HG03460 (cell line): ENCODE data around the gene SEMA3B.
A peak's percentile ranks its signal among the peaks of the same experiment; 100 is the strongest.
"Not testable (repeated sequence)": the region's sequence is repeated elsewhere in the genome, so short reads cannot be mapped to it uniquely, and the experiment has no call there.

Source experiments
- ATAC-seq: cut with Tn5 transposase; IDR thresholded peaks from one replicate; pipeline ENCODE4 v1.9.1; 2021; ENCODE audit not compliant: unreplicated experiment

SEMA3B gene

GRCh38 chr3:50268703-50269451, at the start of gene SEMA3B:
Gene SEMA3B (plus strand): TSS chr3:50269147. CDS start chr3:50269241, 94 bp downstream.
- no peak for ATAC-seq

GRCh38 chr3:50219285-50219684, 49.7 kb upstream of the SEMA3B start:
- no peak for ATAC-seq

- no peak for ATAC-seq
Observed at GRCh38 chr3:50220109-50220508, 48.8 kb upstream of the SEMA3B start.

- no peak for ATAC-seq
Observed at GRCh38 chr3:50221051-50221410, 47.9 kb upstream of the SEMA3B start.

- no peak for ATAC-seq
Observed at GRCh38 chr3:50221411-50222168, 47.4 kb upstream of the SEMA3B start.

GRCh38 chr3:50222169-50222528, 46.8 kb upstream of the SEMA3B start:
- ATAC-seq, result no peak

GRCh38 chr3:50224639-50225038, 44.3 kb upstream of the SEMA3B start:
- ATAC-seq, result no peak

- peak; percentile 9 for ATAC-seq
Observed at GRCh38 chr3:50226888-50227389, 42.0 kb upstream of the SEMA3B start.

GRCh38 chr3:50227390-50228183, 41.4 kb upstream of the SEMA3B start:
- ATAC-seq, result peak; percentile 84

GRCh38 chr3:50228184-50228763, 40.7 kb upstream of the SEMA3B start:
- not testable (repeated sequence) for ATAC-seq

GRCh38 chr3:50229490-50229889, 39.5 kb upstream of the SEMA3B start:
- no peak for ATAC-seq

GRCh38 chr3:50230104-50230793, 38.7 kb upstream of the SEMA3B start:
- no peak for ATAC-seq

GRCh38 chr3:50230794-50231125, 38.2 kb upstream of the SEMA3B start:
- ATAC-seq, result no peak

GRCh38 chr3:50231581-50231980, 37.4 kb upstream of the SEMA3B start:
- ATAC-seq, result no peak

GRCh38 chr3:50232303-50232702, 36.6 kb upstream of the SEMA3B start:
- no peak for ATAC-seq

GRCh38 chr3:50233176-50233575, 35.8 kb upstream of the SEMA3B start:
- ATAC-seq, result no peak

GRCh38 chr3:50235716-50236483, 33.0 kb upstream of the SEMA3B start, which contains the start of gene GNAI2:
Gene GNAI2 (plus strand): TSS chr3:50236204. CDS start chr3:50236336, 132 bp downstream.
- peak; percentile 91 for ATAC-seq

GRCh38 chr3:50236484-50237132, 32.3 kb upstream of the SEMA3B start:
- no peak for ATAC-seq

GRCh38 chr3:50237133-50237651, 31.8 kb upstream of the SEMA3B start:
- ATAC-seq, result no peak
